ENCODE data around the gene UBE2H. TPM values are rescaled to one million over a fixed set of nuclear protein-coding genes. Genes with fewer than 3 reads are reported as not detected.

UBE2H gene
- total RNA-seq, 2 experiments from 2014 or later, result 52.1 to 52.5 TPM

DNA sequence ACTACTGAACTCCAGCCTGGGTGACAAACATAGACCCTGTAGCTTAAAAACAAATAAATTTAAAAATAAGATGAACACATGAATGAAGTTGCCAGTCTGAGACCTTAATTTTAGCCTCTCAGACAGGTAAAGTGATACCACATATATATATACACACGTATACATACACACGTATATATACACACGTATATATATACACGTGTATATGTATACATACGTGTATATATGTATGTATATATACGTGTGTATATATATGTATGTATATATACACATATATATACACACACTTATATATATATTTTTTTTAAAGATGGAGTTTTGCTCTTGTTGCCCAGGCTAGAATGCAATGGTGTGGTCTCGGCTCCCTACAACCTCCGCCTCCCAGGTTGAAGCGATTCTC, 62.7 kb downstream of the UBE2H start:
- intact Hi-C loops (cut with DNase I, micrococcal nuclease), result no loop called here
- no peak for ATAC-seq (ENCODE audit: poor library complexity)
- CTCF ChIA-PET, result interaction anchor here (0.5 kb wide), 1 partner anchor 1709 kb away, joined by 3 read pairs; no protein-coding TSS in a partner anchor
- H3K4me3 ChIP-seq (ENCODE audit: low read length), result no peak overlapping the region
- no peak overlapping the region for H3K27ac ChIP-seq (ENCODE audit: low read depth in 1 of 2, low read length in 2 of 2)
- Mint-ChIP-seq H3K4me1 (ENCODE audit: low read depth) (peaks cover 27% of the 10 kb centered on the region), H3K9me3 (no peaks in the 10 kb centered on the region), H3K27me3 (no peaks in the 10 kb centered on the region), H3K36me3 (ENCODE audit: low read depth) (peaks cover 51% of the 10 kb centered on the region), H3K4me3 (no peak overlapping the region), H3K27ac (no peak overlapping the region)
- no peaks in the 10 kb centered on the region for H3K9me3 ChIP-seq (ENCODE audit: control insufficient read depth in 1 of 2, insufficient read depth in 1 of 2, low read length in 2 of 2)
- TF ChIP-seq CTCF (IDR thresholded peaks at IDR 0.05), result no peak
- no peak for DNase-seq
- H3K4me1 ChIP-seq (ENCODE audit: insufficient read depth, low read length), result no peaks in the 10 kb centered on the region
- POLR2A ChIA-PET, result no interaction called here
- no peaks in the 10 kb centered on the region for H3K27me3 ChIP-seq (ENCODE audit: control insufficient read depth in 1 of 2, insufficient read depth in 2 of 2, low read length in 2 of 2)
- H3K36me3 ChIP-seq (ENCODE audit: insufficient read depth, low read length), result peaks cover 11% of the 10 kb centered on the region

DNA sequence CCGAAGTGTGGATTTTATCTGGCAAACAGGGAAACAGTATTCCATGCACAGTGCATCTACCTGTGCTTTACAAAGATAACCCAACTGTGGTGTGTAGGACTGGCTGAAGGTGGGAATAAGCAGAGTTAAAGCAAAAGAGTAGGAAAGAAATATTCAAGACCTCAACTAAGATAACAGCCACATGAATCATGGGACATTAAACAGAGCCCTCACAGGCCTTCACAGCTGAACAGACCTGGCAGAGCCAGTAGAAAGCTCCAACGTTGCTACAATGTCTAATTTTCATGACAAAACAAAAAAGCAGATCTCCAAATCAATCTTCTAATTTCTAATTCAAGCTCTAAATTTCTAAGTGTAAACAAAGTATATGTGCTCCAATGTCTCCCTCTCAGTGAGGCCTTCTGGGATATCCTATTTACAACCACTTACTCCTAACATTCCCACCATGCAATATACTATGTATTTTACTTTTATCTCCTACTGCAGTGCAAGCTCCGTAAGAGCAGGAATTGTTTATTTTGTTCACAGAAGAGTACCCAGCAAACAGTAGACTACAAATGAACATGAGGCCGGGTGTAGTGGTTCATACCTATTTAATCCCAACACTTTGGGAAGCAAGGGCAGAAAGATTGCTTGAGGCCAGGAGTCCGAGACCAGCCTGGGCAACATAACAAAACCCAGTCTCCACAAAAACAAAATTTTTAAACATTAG, 63.5 kb downstream of the UBE2H start:
- CTCF ChIA-PET, result interaction anchor here (0.5 kb wide), 1 partner anchor 1710 kb away, joined by 3 read pairs; no protein-coding TSS in a partner anchor

GRCh38 chr7:129887865-129888264, 64.9 kb downstream of the UBE2H start:
- POLR2A ChIA-PET, result no interaction called here
- Mint-ChIP-seq H3K36me3 (ENCODE audit: low read depth) (peaks cover 52% of the 10 kb centered on the region), H3K27ac (no peak overlapping the region), H3K4me3 (no peak overlapping the region), H3K4me1 (ENCODE audit: low read depth) (peaks cover 26% of the 10 kb centered on the region), H3K27me3 (no peaks in the 10 kb centered on the region), H3K9me3 (no peaks in the 10 kb centered on the region)
- peaks cover 12% of the 10 kb centered on the region for H3K36me3 ChIP-seq (ENCODE audit: insufficient read depth, low read length)
- TF ChIP-seq CTCF (IDR thresholded peaks at IDR 0.05), result no peak
- intact Hi-C loops (cut with DNase I, micrococcal nuclease), result no loop called here
- DNase-seq, result no peak
- no peaks in the 10 kb centered on the region for H3K4me1 ChIP-seq (ENCODE audit: insufficient read depth, low read length)
- H3K27ac ChIP-seq (ENCODE audit: low read depth in 1 of 2, low read length in 2 of 2), result no peak overlapping the region
- no peak overlapping the region for H3K4me3 ChIP-seq (ENCODE audit: low read length)
- no peaks in the 10 kb centered on the region for H3K9me3 ChIP-seq (ENCODE audit: control insufficient read depth in 1 of 2, insufficient read depth in 1 of 2, low read length in 2 of 2)
- no peak for ATAC-seq (ENCODE audit: poor library complexity)
- CTCF ChIA-PET, result no interaction called here
- H3K27me3 ChIP-seq (ENCODE audit: control insufficient read depth in 1 of 2, insufficient read depth in 2 of 2, low read length in 2 of 2), result no peaks in the 10 kb centered on the region

More for the DNA sequence above, 63.5 kb downstream of the UBE2H start:
- Mint-ChIP-seq H3K36me3 (ENCODE audit: low read depth) (peaks cover 53% of the 10 kb centered on the region), H3K4me1 (ENCODE audit: low read depth) (peaks cover 24% of the 10 kb centered on the region), H3K27ac (no peak overlapping the region), H3K4me3 (no peak overlapping the region), H3K27me3 (no peaks in the 10 kb centered on the region), H3K9me3 (no peaks in the 10 kb centered on the region)
- ATAC-seq (ENCODE audit: poor library complexity), result no peak
- Histone ChIP-seq H3K27me3 (ENCODE audit: control insufficient read depth in 1 of 2, insufficient read depth in 2 of 2, low read length in 2 of 2) (no peaks in the 10 kb centered on the region), H3K4me3 (ENCODE audit: low read length) (no peak overlapping the region), H3K36me3 (ENCODE audit: insufficient read depth, low read length) (peaks cover 12% of the 10 kb centered on the region), H3K9me3 (ENCODE audit: control insufficient read depth in 1 of 2, insufficient read depth in 1 of 2, low read length in 2 of 2) (no peaks in the 10 kb centered on the region), H3K27ac (ENCODE audit: low read depth in 1 of 2, low read length in 2 of 2) (no peak overlapping the region), H3K4me1 (ENCODE audit: insufficient read depth, low read length) (no peaks in the 10 kb centered on the region)
- POLR2A ChIA-PET, result no interaction called here
- intact Hi-C loops (cut with DNase I, micrococcal nuclease), result no loop called here
- no peak for TF ChIP-seq CTCF (IDR thresholded peaks at IDR 0.05)
- no peak for DNase-seq

Measured in CD4-positive, alpha-beta T cell (primary cell).